Measurements from ENCODE around the gene HDAC7. TPM values are rescaled to one million over a fixed set of nuclear protein-coding genes. Genes with fewer than 3 reads are reported as not detected.
A peak's percentile ranks its signal among the peaks of the same experiment; 100 is the strongest.

Gene HDAC7
- total and polyA plus RNA-seq, 2 of the 13 experiments (the other 11 are each of a cell fraction or from before 2014, with no cell fraction given): 4.6 to 10.8 TPM

- DNase-seq (ENCODE audit: low spot score): no peak
- in situ Hi-C loops (cut with HindIII; ENCODE audit: extremely low pct_ligation_motif_present, low pct_unique_long_range_greater_than_20kb): no loop called here
- Histone ChIP-seq H4K20me1 (ENCODE audit: insufficient read depth, low read length) (no peaks in the 10 kb centered on the region), H3K9me3 (ENCODE audit: low read length) (no peaks in the 10 kb centered on the region), H3K9ac (ENCODE audit: insufficient read depth, low read depth, low read length) (no peak overlapping the region), H3K27me3 (ENCODE audit: control insufficient read depth in 1 of 2, insufficient read depth in 2 of 2, low read length in 2 of 2) (peaks cover 17 to 63% of the 10 kb centered on the region in 2 experiments; a peak in 4 of 5 replicates), H3K79me2 (ENCODE audit: insufficient read depth, low read length) (no peaks in the 10 kb centered on the region), H3K4me3 (replicated peaks in 1 of 3; ENCODE audit: insufficient read depth in 1 of 3, low read depth in 2 of 3, low read length in 3 of 3) (no peak overlapping the region), H3K36me3 (replicated peaks in 1 of 2; ENCODE audit: control insufficient read depth in 1 of 2, insufficient read depth in 2 of 2, low read length in 2 of 2) (no peaks in the 10 kb centered on the region), H3K4me2 (ENCODE audit: low read depth, low read length) (no peak overlapping the region), H2AFZ (ENCODE audit: low read length) (no peak overlapping the region), H3K4me1 (ENCODE audit: insufficient read depth, low read length) (peaks cover 14% of the 10 kb centered on the region), H3K27ac (ENCODE audit: extremely low read length, insufficient read depth, low read length) (no peak overlapping the region)
- BruUV-seq (replicated peaks): no TSS peak
- no peak for ATAC-seq
- ChIA-PET POLR2A (no interaction called here), CTCF (ENCODE audit: low intra/inter-chr PET ratio, low total read pairs) (interaction anchor here (1.1 kb wide), 1 partner anchor 11 kb away, joined by 3 read pairs; the partner anchor contains the start of gene RAPGEF3)
- FAIRE-seq: no peak
- TF ChIP-seq ZNF230 (CRISPR knock-in tag; IDR thresholded peaks at IDR 0.05) (no peak), CREB1 (IDR thresholded peaks at IDR 0.05) (peak; percentile 89), CREB1 (CRISPR knock-in tag; IDR thresholded peaks at IDR 0.05) (no peak), HNRNPL (IDR thresholded peaks at IDR 0.05; ENCODE audit: low read depth, low read length) (0 out of 2 replicates have a peak, but pooled peaks have one; percentile 16), ATF7 (IDR thresholded peaks at IDR 0.05) (peak; percentile 74), ATF7 (CRISPR knock-in tag; IDR thresholded peaks at IDR 0.05) (no peak)
- intact Hi-C loops (cut with micrococcal nuclease; ENCODE audit: unreplicated experiment): no loop called here
- WGBS (ENCODE audit: low lambda C conversion rate): 67% methylated on average over 3 of the region's 14 CpGs
Observed at GRCh38 chr12:47747596-47748506, 71.9 kb downstream of the HDAC7 start.

DNA sequence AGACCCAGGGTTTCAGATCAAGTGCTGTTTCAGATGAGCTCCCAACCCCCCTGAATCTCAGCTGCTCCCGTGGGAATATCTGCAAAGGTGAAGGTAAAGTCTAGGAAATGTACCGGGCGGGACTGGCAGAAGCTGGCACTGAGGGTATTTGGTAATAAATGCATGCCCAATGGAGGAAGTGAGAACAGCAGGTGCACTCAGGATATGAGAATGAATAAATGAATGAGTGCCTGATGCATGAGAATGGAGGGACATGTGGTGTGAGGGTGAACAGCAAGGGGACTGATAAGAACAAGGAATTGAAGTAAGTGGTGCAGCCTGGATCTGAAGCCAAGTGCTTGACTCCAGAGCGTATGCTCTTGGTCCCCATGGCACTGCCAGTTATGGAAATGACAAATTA, 72.6 kb downstream of the HDAC7 start:
- POLR2A ChIA-PET: no interaction called here
- peaks cover 17 to 58% of the 10 kb centered on the region in 2 experiments; a peak in 4 of 5 replicates for H3K27me3 ChIP-seq (ENCODE audit: control insufficient read depth in 1 of 2, insufficient read depth in 2 of 2, low read length in 2 of 2)
- no peaks in the 10 kb centered on the region for H3K9me3 ChIP-seq (ENCODE audit: low read length)
- H3K27ac ChIP-seq (ENCODE audit: extremely low read length, insufficient read depth, low read length): no peak overlapping the region
- CTCF ChIA-PET (ENCODE audit: low intra/inter-chr PET ratio, low total read pairs): no interaction called here
- no peaks in the 10 kb centered on the region for H3K79me2 ChIP-seq (ENCODE audit: insufficient read depth, low read length)
- intact Hi-C loops (cut with micrococcal nuclease; ENCODE audit: unreplicated experiment) (no loop called here), in situ Hi-C loops (cut with HindIII; ENCODE audit: extremely low pct_ligation_motif_present, low pct_unique_long_range_greater_than_20kb) (no loop called here)
- FAIRE-seq (no peak), DNase-seq (ENCODE audit: low spot score) (no peak), ATAC-seq (no peak)
- no peak overlapping the region for H3K9ac ChIP-seq (ENCODE audit: insufficient read depth, low read depth, low read length)
- no peak overlapping the region for H3K4me3 ChIP-seq (replicated peaks in 1 of 3; ENCODE audit: insufficient read depth in 1 of 3, low read depth in 2 of 3, low read length in 3 of 3)
- BruUV-seq (replicated peaks): no TSS peak
- no peak for TF ChIP-seq ZNF3 (CRISPR knock-in tag; IDR thresholded peaks at IDR 0.05)
- no peak for TF ChIP-seq TRIM22 (IDR thresholded peaks at IDR 0.05)
- TF ChIP-seq KLF16 (CRISPR knock-in tag; IDR thresholded peaks at IDR 0.05): no peak
- no peak for TF ChIP-seq ZUFSP (CRISPR knock-in tag; IDR thresholded peaks at IDR 0.05; ENCODE audit: borderline replicate concordance)
- WGBS (ENCODE audit: low lambda C conversion rate): 4% methylated on average over 4 of the region's 4 CpGs
- no peaks in the 10 kb centered on the region for H3K36me3 ChIP-seq (replicated peaks in 1 of 2; ENCODE audit: control insufficient read depth in 1 of 2, insufficient read depth in 2 of 2, low read length in 2 of 2)
- H4K20me1 ChIP-seq (ENCODE audit: insufficient read depth, low read length): no peaks in the 10 kb centered on the region
- peaks cover 14% of the 10 kb centered on the region for H3K4me1 ChIP-seq (ENCODE audit: insufficient read depth, low read length)
- H3K4me2 ChIP-seq (ENCODE audit: low read depth, low read length): no peak overlapping the region
- H2AFZ ChIP-seq (ENCODE audit: low read length): no peak overlapping the region

Measured in HepG2 (cell line).